ENCODE data around the gene CYP27C1.

The CYP27C1 gene

DNA sequence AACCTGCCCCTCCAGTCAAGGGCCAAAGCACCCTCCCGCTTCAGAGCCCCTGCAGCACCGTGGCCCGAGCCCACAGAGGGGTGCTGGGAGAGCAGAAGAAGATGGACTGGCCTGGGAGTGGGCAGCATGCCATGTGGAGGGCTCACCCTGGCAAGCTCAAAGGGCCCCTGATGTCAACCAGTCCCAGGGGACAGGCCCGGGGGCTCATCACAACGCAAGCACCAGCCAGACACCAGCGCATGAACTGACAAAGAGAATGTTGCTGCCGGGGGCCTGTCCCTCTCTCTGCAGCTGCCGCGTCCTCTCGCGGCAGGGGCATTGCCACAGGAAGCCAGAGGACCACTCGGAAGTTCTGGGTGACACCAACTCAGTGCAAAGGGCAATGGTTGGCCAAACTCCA is 82.9 kb downstream of the CYP27C1 start:
- Histone ChIP-seq H3K4me1 (ENCODE audit: control insufficient read depth, insufficient read depth, low read length, poor library complexity, severe bottlenecking) (no peaks in the 10 kb centered on the region), H3K36me3 (ENCODE audit: control insufficient read depth, insufficient read depth, low read length) (no peaks in the 10 kb centered on the region), H3K9me3 (ENCODE audit: control insufficient read depth, low read length) (peaks cover 5% of the 10 kb centered on the region), H3K4me3 (ENCODE audit: extremely low read depth, insufficient read depth, low read length, poor library complexity, severe bottlenecking) (no peak overlapping the region), H3K27ac (ENCODE audit: low read depth, low read length, severe bottlenecking) (no peak overlapping the region)
- 94 to 98% methylated on average over 12 of the region's 12 CpGs for WGBS, 2 experiments (ENCODE audit: insufficient coverage in 2 of 2)

GRCh38 chr2:127134833-127135830 is 85.0 kb downstream of the CYP27C1 start:
- Histone ChIP-seq H3K9me3 (ENCODE audit: control insufficient read depth, low read length) (peaks cover 5% of the 10 kb centered on the region), H3K4me1 (ENCODE audit: control insufficient read depth, insufficient read depth, low read length, poor library complexity, severe bottlenecking) (no peaks in the 10 kb centered on the region), H3K4me3 (ENCODE audit: extremely low read depth, insufficient read depth, low read length, poor library complexity, severe bottlenecking) (no peak overlapping the region), H3K36me3 (ENCODE audit: control insufficient read depth, insufficient read depth, low read length) (no peaks in the 10 kb centered on the region), H3K27ac (ENCODE audit: low read depth, low read length, severe bottlenecking) (no peak overlapping the region)
- WGBS, 2 experiments (ENCODE audit: insufficient coverage in 2 of 2), result 83 to 92% methylated on average over 6 to 11 of the region's 15 CpGs

GRCh38 chr2:127134235-127134634 is 85.9 kb downstream of the CYP27C1 start:
- WGBS, 2 experiments (ENCODE audit: insufficient coverage in 2 of 2), result 92 to 96% methylated on average over 2 to 3 of the region's 4 CpGs
- no peaks in the 10 kb centered on the region for H3K36me3 ChIP-seq (ENCODE audit: control insufficient read depth, insufficient read depth, low read length)
- H3K27ac ChIP-seq (ENCODE audit: low read depth, low read length, severe bottlenecking), result no peak overlapping the region
- H3K4me1 ChIP-seq (ENCODE audit: control insufficient read depth, insufficient read depth, low read length, poor library complexity, severe bottlenecking), result no peaks in the 10 kb centered on the region
- H3K9me3 ChIP-seq (ENCODE audit: control insufficient read depth, low read length), result peaks cover 5% of the 10 kb centered on the region
- H3K4me3 ChIP-seq (ENCODE audit: extremely low read depth, insufficient read depth, low read length, poor library complexity, severe bottlenecking), result no peak overlapping the region

All from mesodermal cell (in vitro differentiated cells).